Vagina (tissue), 2 donors: Measurements from ENCODE around the gene JADE3.

Experiments used
- CTCF ChIP-seq, 3 experiments: fragments of 450-650 bp in 2 of 3; fragments of 200-600 bp in 1 of 3; sonication (generic) in 1 of 3; IDR thresholded peaks; one replicate each; pipeline ENCODE4 v1.5.1; 2017 to 2019; ENCODE audit warnings: antibody characterized with exemption in 3 of 3, mild to moderate bottlenecking in 2 of 3, moderate library complexity in 2 of 3
- POLR2A ChIP-seq, 2 donors: fragments of 450-650 bp; IDR thresholded peaks; one replicate each; pipeline ENCODE4 v1.6.1; 2017; ENCODE audit warnings: antibody characterized with exemption in 2 of 2, mild to moderate bottlenecking in 2 of 2, moderate library complexity in 2 of 2
- POLR2AphosphoS5 ChIP-seq, 2 donors: sonication (generic); formaldehyde crosslinking; IDR thresholded peaks; one replicate each; pipeline ENCODE4 v1.9.0; 2017; ENCODE audit warnings: antibody characterized with exemption in 2 of 2, mild to moderate bottlenecking in 2 of 2, low read depth in 1 of 2; ENCODE audit not compliant: insufficient read depth in 1 of 2

GRCh38 chrX:46991664-46992063 lies 79.4 kb downstream of the JADE3 start:
- TF ChIP-seq CTCF (IDR thresholded peaks at IDR 0.05) (no peak), POLR2AphosphoS5 (IDR thresholded peaks at IDR 0.05; ENCODE audit: insufficient read depth in 1 of 2, low read depth in 1 of 2) (no peak), POLR2A (IDR thresholded peaks at IDR 0.05) (no peak)
